ENCODE data around the gene PIGC. TPM values are rescaled to one million over a fixed set of nuclear protein-coding genes. Genes with fewer than 3 reads are reported as not detected.

Gene PIGC
- 16.2 TPM for polyA plus RNA-seq (2013, experiment 1 of 2)
- polyA plus RNA-seq (2013, experiment 2 of 2), result 15.7 TPM

GRCh38 chr1:172443666-172444453 is at the start of gene PIGC:
Gene PIGC, minus strand, starts transcription at chr1:172444069. Its CDS starts 1,447 bp downstream, at chr1:172442622.
- Histone ChIP-seq H4K5ac (ENCODE audit: low read length) (no peak within 1 kb of the TSS), H3K9ac (ENCODE audit: low read length) (peak within 1 kb of the TSS; percentile 84), H3K56ac (ENCODE audit: low read length) (peak within 1 kb of the TSS; percentile 94), H3K23ac (ENCODE audit: low read length) (no peak within 1 kb of the TSS), H2AK5ac (ENCODE audit: low read length) (no peak within 1 kb of the TSS), H3K4me1 (ENCODE audit: control insufficient read depth, low read depth, low read length) (no peaks in the 10 kb centered on the region), H2BK15ac (replicated peaks; ENCODE audit: low read depth) (no peak within 1 kb of the TSS), H3K79me1 (ENCODE audit: low read length) (peaks cover 8% of the 10 kb centered on the region), H2BK120ac (ENCODE audit: low read depth, low read length) (peak within 1 kb of the TSS; percentile 83), H3K27me3 (ENCODE audit: insufficient read depth, low read length, poor library complexity) (no peaks in the 10 kb centered on the region), H3K27ac (ENCODE audit: low read depth, low read length) (peak within 1 kb of the TSS; percentile 27), H4K8ac (ENCODE audit: low read depth, low read length) (peak within 1 kb of the TSS; percentile 98), H3K36me3 (ENCODE audit: control insufficient read depth, insufficient read depth, low read length) (no peaks in the 10 kb centered on the region), H3K4me3 (ENCODE audit: low read length) (peak within 1 kb of the TSS; percentile 89), H3K4ac (ENCODE audit: low read depth, low read length) (peak within 1 kb of the TSS; percentile 98), H3K18ac (ENCODE audit: low read length) (peak within 1 kb of the TSS; percentile 95), H3K4me2 (ENCODE audit: low read length) (peak within 1 kb of the TSS; percentile 31), H2BK5ac (ENCODE audit: low read length) (no peak within 1 kb of the TSS), H3K79me2 (ENCODE audit: control insufficient read depth, insufficient read depth, low read length) (peaks cover 5% of the 10 kb centered on the region)
- DNase-seq, result peak; percentile 94
- no CpG with 5 or more reads among the region's 43 CpGs for WGBS (ENCODE audit: extremely low coverage, insufficient coverage, low lambda C conversion rate)

- no peak overlapping the region for H3K18ac ChIP-seq (ENCODE audit: low read length)
- no peaks in the 10 kb centered on the region for H3K36me3 ChIP-seq (ENCODE audit: control insufficient read depth, insufficient read depth, low read length)
- H2BK15ac ChIP-seq (replicated peaks; ENCODE audit: low read depth), result no peak overlapping the region
- H3K9ac ChIP-seq (ENCODE audit: low read length), result no peak overlapping the region
- H3K56ac ChIP-seq (ENCODE audit: low read length), result no peak overlapping the region
- H3K27ac ChIP-seq (ENCODE audit: low read depth, low read length), result no peak overlapping the region
- H2BK5ac ChIP-seq (ENCODE audit: low read length), result no peak overlapping the region
- no peak overlapping the region for H3K4me2 ChIP-seq (ENCODE audit: low read length)
- no peak overlapping the region for H2AK5ac ChIP-seq (ENCODE audit: low read length)
- no peaks in the 10 kb centered on the region for H3K79me2 ChIP-seq (ENCODE audit: control insufficient read depth, insufficient read depth, low read length)
- H3K23ac ChIP-seq (ENCODE audit: low read length), result no peak overlapping the region
- H3K79me1 ChIP-seq (ENCODE audit: low read length), result no peaks in the 10 kb centered on the region
- no CpG with 5 or more reads among the region's 1 CpG for WGBS (ENCODE audit: extremely low coverage, insufficient coverage, low lambda C conversion rate)
- no peaks in the 10 kb centered on the region for H3K27me3 ChIP-seq (ENCODE audit: insufficient read depth, low read length, poor library complexity)
- no peaks in the 10 kb centered on the region for H3K4me1 ChIP-seq (ENCODE audit: control insufficient read depth, low read depth, low read length)
- H3K4me3 ChIP-seq (ENCODE audit: low read length), result no peak overlapping the region
- H4K5ac ChIP-seq (ENCODE audit: low read length), result no peak overlapping the region
- no peak overlapping the region for H3K4ac ChIP-seq (ENCODE audit: low read depth, low read length)
- no peak overlapping the region for H4K8ac ChIP-seq (ENCODE audit: low read depth, low read length)
- H2BK120ac ChIP-seq (ENCODE audit: low read depth, low read length), result no peak overlapping the region
- no peak for DNase-seq
These were observed 48.6 kb upstream of the PIGC start for GRCh38 chr1:172492421-172492820.

GRCh38 chr1:172489847-172490246 is 46.0 kb upstream of the PIGC start:
- no peaks in the 10 kb centered on the region for H3K27me3 ChIP-seq (ENCODE audit: insufficient read depth, low read length, poor library complexity)
- no peak overlapping the region for H3K18ac ChIP-seq (ENCODE audit: low read length)
- no peak overlapping the region for H4K8ac ChIP-seq (ENCODE audit: low read depth, low read length)
- no peak overlapping the region for H3K4ac ChIP-seq (ENCODE audit: low read depth, low read length)
- H3K4me1 ChIP-seq (ENCODE audit: control insufficient read depth, low read depth, low read length), result no peaks in the 10 kb centered on the region
- H3K4me3 ChIP-seq (ENCODE audit: low read length), result no peak overlapping the region
- H3K79me1 ChIP-seq (ENCODE audit: low read length), result no peaks in the 10 kb centered on the region
- no peak overlapping the region for H3K56ac ChIP-seq (ENCODE audit: low read length)
- no peak overlapping the region for H2AK5ac ChIP-seq (ENCODE audit: low read length)
- no peaks in the 10 kb centered on the region for H3K36me3 ChIP-seq (ENCODE audit: control insufficient read depth, insufficient read depth, low read length)
- no peak overlapping the region for H2BK120ac ChIP-seq (ENCODE audit: low read depth, low read length)
- no peak overlapping the region for H3K9ac ChIP-seq (ENCODE audit: low read length)
- no peak overlapping the region for H3K27ac ChIP-seq (ENCODE audit: low read depth, low read length)
- no peaks in the 10 kb centered on the region for H3K79me2 ChIP-seq (ENCODE audit: control insufficient read depth, insufficient read depth, low read length)
- H2BK5ac ChIP-seq (ENCODE audit: low read length), result no peak overlapping the region
- DNase-seq, result no peak
- no peak overlapping the region for H3K23ac ChIP-seq (ENCODE audit: low read length)
- no CpG with 5 or more reads among the region's 3 CpGs for WGBS (ENCODE audit: extremely low coverage, insufficient coverage, low lambda C conversion rate)
- H2BK15ac ChIP-seq (replicated peaks; ENCODE audit: low read depth), result no peak overlapping the region
- no peak overlapping the region for H3K4me2 ChIP-seq (ENCODE audit: low read length)
- no peak overlapping the region for H4K5ac ChIP-seq (ENCODE audit: low read length)

- no peak overlapping the region for H3K4ac ChIP-seq (ENCODE audit: low read depth, low read length)
- no peak overlapping the region for H4K5ac ChIP-seq (ENCODE audit: low read length)
- no peak overlapping the region for H3K18ac ChIP-seq (ENCODE audit: low read length)
- H3K23ac ChIP-seq (ENCODE audit: low read length), result no peak overlapping the region
- no peaks in the 10 kb centered on the region for H3K79me2 ChIP-seq (ENCODE audit: control insufficient read depth, insufficient read depth, low read length)
- H3K4me1 ChIP-seq (ENCODE audit: control insufficient read depth, low read depth, low read length), result no peaks in the 10 kb centered on the region
- no peak overlapping the region for H2BK5ac ChIP-seq (ENCODE audit: low read length)
- DNase-seq, result no peak
- WGBS (ENCODE audit: extremely low coverage, insufficient coverage, low lambda C conversion rate), result no CpG with 5 or more reads among the region's 3 CpGs
- no peak overlapping the region for H3K4me2 ChIP-seq (ENCODE audit: low read length)
- H2BK15ac ChIP-seq (replicated peaks; ENCODE audit: low read depth), result no peak overlapping the region
- H3K27ac ChIP-seq (ENCODE audit: low read depth, low read length), result no peak overlapping the region
- no peak overlapping the region for H4K8ac ChIP-seq (ENCODE audit: low read depth, low read length)
- H3K27me3 ChIP-seq (ENCODE audit: insufficient read depth, low read length, poor library complexity), result no peaks in the 10 kb centered on the region
- no peaks in the 10 kb centered on the region for H3K36me3 ChIP-seq (ENCODE audit: control insufficient read depth, insufficient read depth, low read length)
- no peak overlapping the region for H3K4me3 ChIP-seq (ENCODE audit: low read length)
- H3K9ac ChIP-seq (ENCODE audit: low read length), result no peak overlapping the region
- H2AK5ac ChIP-seq (ENCODE audit: low read length), result no peak overlapping the region
- no peaks in the 10 kb centered on the region for H3K79me1 ChIP-seq (ENCODE audit: low read length)
- H2BK120ac ChIP-seq (ENCODE audit: low read depth, low read length), result no peak overlapping the region
- H3K56ac ChIP-seq (ENCODE audit: low read length), result no peak overlapping the region
These were observed 44.5 kb upstream of the PIGC start for GRCh38 chr1:172488393-172488792.

GRCh38 chr1:172487550-172487949 is 43.7 kb upstream of the PIGC start:
- no peaks in the 10 kb centered on the region for H3K79me2 ChIP-seq (ENCODE audit: control insufficient read depth, insufficient read depth, low read length)
- no peak overlapping the region for H3K56ac ChIP-seq (ENCODE audit: low read length)
- no peak for DNase-seq
- no peak overlapping the region for H3K4me3 ChIP-seq (ENCODE audit: low read length)
- no peaks in the 10 kb centered on the region for H3K27me3 ChIP-seq (ENCODE audit: insufficient read depth, low read length, poor library complexity)
- H3K23ac ChIP-seq (ENCODE audit: low read length), result no peak overlapping the region
- H2BK15ac ChIP-seq (replicated peaks; ENCODE audit: low read depth), result no peak overlapping the region
- no peaks in the 10 kb centered on the region for H3K36me3 ChIP-seq (ENCODE audit: control insufficient read depth, insufficient read depth, low read length)
- no peak overlapping the region for H3K9ac ChIP-seq (ENCODE audit: low read length)
- H3K18ac ChIP-seq (ENCODE audit: low read length), result no peak overlapping the region
- no peak overlapping the region for H3K4me2 ChIP-seq (ENCODE audit: low read length)
- no peak overlapping the region for H4K8ac ChIP-seq (ENCODE audit: low read depth, low read length)
- H3K4ac ChIP-seq (ENCODE audit: low read depth, low read length), result no peak overlapping the region
- no CpG with 5 or more reads among the region's 4 CpGs for WGBS (ENCODE audit: extremely low coverage, insufficient coverage, low lambda C conversion rate)
- no peak overlapping the region for H2BK5ac ChIP-seq (ENCODE audit: low read length)
- no peak overlapping the region for H4K5ac ChIP-seq (ENCODE audit: low read length)
- no peak overlapping the region for H2BK120ac ChIP-seq (ENCODE audit: low read depth, low read length)
- H3K27ac ChIP-seq (ENCODE audit: low read depth, low read length), result no peak overlapping the region
- no peak overlapping the region for H2AK5ac ChIP-seq (ENCODE audit: low read length)
- no peaks in the 10 kb centered on the region for H3K4me1 ChIP-seq (ENCODE audit: control insufficient read depth, low read depth, low read length)
- no peaks in the 10 kb centered on the region for H3K79me1 ChIP-seq (ENCODE audit: low read length)

Data from mesendoderm (in vitro differentiated cells).